K562 (cell line): ENCODE results near the gene EPB41L2. TPM values are rescaled to one million over a fixed set of nuclear protein-coding genes. Genes with fewer than 3 reads are reported as not detected.

ENCODE experiments used
- ATAC-seq: fragments of 200-7000 bp; cut with Tn5 transposase; 3 replicates; pipeline ENCODE4 v1.9.1; 2020; ENCODE audit warnings: moderate library complexity
- BruUV-seq: library from RNA; stranded (reverse); fragments of 400-500 nt; replicated peaks from 2 replicates; lab custom pipeline; 2021; lab: Mats Ljungman, UMichigan
- CTCF ChIA-PET: fragments of 300-600 bp; formaldehyde crosslinking; extraction: SDS; loops from one replicate; lab custom pipeline; 2021; ENCODE audit warnings: low intra/inter-chr PET ratio; lab: Yijun Ruan, JAX
- POLR2A ChIA-PET: fragments of 300-600, 350-650 bp; sonication (Branson Sonifier 250); formaldehyde crosslinking; extraction: SDS; loops from one replicate; lab custom pipeline; 2021; ENCODE audit warnings: antibody characterized with exemption, inconsistent platforms; lab: Yijun Ruan, JAX
- DNase-seq, 4 experiments: peaks; one replicate each; pipeline versions ENCODE4 v3.0.0 to v3.0.0-alpha.2; 2011 to 2018; ENCODE audit warnings: low spot score in 3 of 4, mixed read lengths in 3 of 4; ENCODE audit errors: extremely low read depth in 1 of 4
- FAIRE-seq: peaks from 2 replicates; lab custom pipeline; 2011; peaks lifted over from hg19 to GRCh38; lab: Jason Lieb, UNC
- H2AFZ ChIP-seq: 2 replicates; pipeline ENCODE4 v1.6.0; 2011; ENCODE audit warnings: low read depth, low read length, control low read depth, inconsistent platforms
- H3K27ac ChIP-seq: fragments of 200-600 bp; 3 replicates; pipeline ENCODE4 v1.8.0; 2011; ENCODE audit warnings: low read depth, mild to moderate bottlenecking, control low read depth, inconsistent platforms, low read length, moderate library complexity, mixed read lengths; ENCODE audit errors: extremely low read depth
- H3K27me3 ChIP-seq, 2 experiments: fragments of 300-600 bp in 1 of 2; 2 replicates in 1 of 2; 3 replicates in 1 of 2; pipeline versions ENCODE4 v1.6.0 to v1.8.0; 2011; ENCODE audit warnings: inconsistent platforms in 2 of 2, low read length in 2 of 2, mild to moderate bottlenecking in 1 of 2, mixed read lengths in 1 of 2, moderate library complexity in 1 of 2; ENCODE audit not compliant: control insufficient read depth in 2 of 2, insufficient read depth in 2 of 2
- H3K36me3 ChIP-seq: fragments of 300-600 bp; 3 replicates; pipeline ENCODE4 v1.8.0; 2011; ENCODE audit warnings: mild to moderate bottlenecking, low read length, inconsistent platforms; ENCODE audit not compliant: control insufficient read depth, insufficient read depth
- H3K4me1 ChIP-seq, 2 experiments: fragments of 200-600 bp in 1 of 2; replicated peaks in 1 of 2; 2 replicates in 1 of 2; 3 replicates in 1 of 2; pipeline versions ENCODE4 v1.5.1 to v1.8.0; 2011; ENCODE audit warnings: inconsistent platforms in 2 of 2, low read length in 2 of 2, mild to moderate bottlenecking in 1 of 2, mixed read lengths in 1 of 2, moderate library complexity in 1 of 2; ENCODE audit not compliant: control insufficient read depth in 2 of 2, insufficient read depth in 2 of 2
- H3K4me2 ChIP-seq: 2 replicates; pipeline ENCODE4 v1.6.1; 2011; ENCODE audit warnings: low read length, control low read depth, inconsistent platforms, mixed read lengths; ENCODE audit not compliant: insufficient read depth
- H3K4me3 ChIP-seq: fragments of 200-600 bp; sonication (generic), shearing (Covaris generic); 2 replicates; pipeline ENCODE4 v1.5.1; 2016; ENCODE audit warnings: control low read depth, inconsistent platforms
- H3K79me2 ChIP-seq: fragments of 200-600 bp; 3 replicates; pipeline ENCODE4 v1.8.0; 2011; ENCODE audit warnings: low read length, inconsistent platforms; ENCODE audit not compliant: control insufficient read depth, insufficient read depth
- H3K9ac ChIP-seq, 2 experiments: 2 replicates each; pipeline versions ENCODE4 v1.6.0 to v1.6.1; 2011; ENCODE audit warnings: low read depth in 2 of 2, low read length in 2 of 2, control low read depth in 1 of 2, inconsistent platforms in 1 of 2, mild to moderate bottlenecking in 1 of 2, mixed read lengths in 1 of 2; ENCODE audit not compliant: insufficient read depth in 1 of 2
- H3K9me1 ChIP-seq: one replicate; pipeline ENCODE4 v1.6.0; 2011; ENCODE audit warnings: inconsistent platforms, mild to moderate bottlenecking, low read length, moderate library complexity; ENCODE audit not compliant: control insufficient read depth, insufficient read depth
- H3K9me3 ChIP-seq: replicated peaks from 2 replicates; pipeline ENCODE4 v1.5.1; 2011; ENCODE audit warnings: low read depth, low read length, inconsistent platforms; ENCODE audit not compliant: control insufficient read depth, insufficient read depth
- H4K20me1 ChIP-seq: replicated peaks from 2 replicates; pipeline ENCODE4 v1.6.1; 2011; ENCODE audit warnings: low read length, inconsistent platforms, mixed read lengths; ENCODE audit not compliant: control insufficient read depth, insufficient read depth
- GABPB2 ChIP-seq: fragments of 250-450 bp; sonication (Bioruptor Pico); conservative IDR thresholded peaks from 2 replicates; pipeline ENCODE4 v1.5.1; 2021; ENCODE audit warnings: mild to moderate bottlenecking
- ILF3 ChIP-seq: fragments of 450-650 bp; IDR thresholded peaks from 2 replicates; pipeline ENCODE4 v1.6.1; 2018; ENCODE audit warnings: antibody characterized with exemption, mild to moderate bottlenecking, moderate library complexity, borderline replicate concordance
- POLR3G ChIP-seq: IDR thresholded peaks from 2 replicates; pipeline ENCODE4 v1.6.1; 2011; ENCODE audit not compliant: insufficient read length, insufficient replicate concordance; ENCODE audit errors: extremely low read depth
- SIN3A ChIP-seq, 2 experiments: fragments of 150-350 bp in 1 of 2; IDR thresholded peaks; 2 replicates each; pipeline ENCODE4 v1.6.1; 2011 to 2016; ENCODE audit warnings: borderline replicate concordance in 2 of 2, low read depth in 2 of 2, low read length in 2 of 2, mild to moderate bottlenecking in 2 of 2, moderate library complexity in 2 of 2; ENCODE audit not compliant: control insufficient read depth in 1 of 2
- THRA ChIP-seq: fragments of 450-650 bp; IDR thresholded peaks from 2 replicates; pipeline ENCODE4 v1.6.1; 2017; ENCODE audit warnings: mild to moderate bottlenecking, moderate library complexity
- ZBTB17 ChIP-seq: fragments of 450-650 bp; formaldehyde crosslinking; IDR thresholded peaks from 2 replicates; pipeline ENCODE4 v1.4.0; 2020; ENCODE audit warnings: mild to moderate bottlenecking
- ZNF740 ChIP-seq, 3 experiments: fragments of 200-800 bp in 1 of 3; sonication (Bioruptor generic) in 1 of 3; sonication (generic) in 1 of 3; formaldehyde crosslinking in 1 of 3; IDR thresholded peaks; 2 replicates each; pipeline versions ENCODE4 v1.6.1 to v1.8.0; 2016 to 2022; ENCODE audit warnings: mild to moderate bottlenecking in 2 of 3, missing compliant biosample characterization in 2 of 3, missing genetic modification characterization in 2 of 3, missing genetic modification reagents in 1 of 3
- WGBS: fragments of 100-300 bp; shearing (Covaris generic); methylation state at CpG from one replicate; pipeline ENCODE4 v1.1.6; 2016; ENCODE audit warnings: low coverage, mixed read lengths; ENCODE audit not compliant: insufficient coverage; ENCODE audit errors: missing lambda C conversion rate; 5-methylcytosine and 5-hydroxymethylcytosine counted together
- in situ Hi-C: fragments of 300-500 bp; cut with MboI; formaldehyde crosslinking; loops from 4 replicates; pipeline ENCODE4 v1.15.0; 2018; ENCODE audit warnings: inconsistent platforms, mixed read lengths
- intact Hi-C: fragments of 100-400 bp; cut with micrococcal nuclease; formaldehyde crosslinking; loops from 2 replicates; pipeline ENCODE4 v1.14.2; 2022
- polyA plus RNA-seq, 8 experiments: library from polyadenylated mRNA; depleted of rRNA in 4 of 8; stranded (reverse) in 5 of 8; unstranded in 3 of 8; fragments of >200 nt; fragmentation: Nextera tagmentation in 2 of 8; fragmentation: Illumina TruSeq in 1 of 8; extraction: Ambion mirVana in 2 of 8; extraction: Trizol in 1 of 8; gene quantifications; 2 replicates each; pipeline versions ENCODE4 v1.2.1 to v1.2.3, GENCODE V29; 2011 to 2014; ENCODE audit warnings: inconsistent platforms in 1 of 8, missing spikeins in 1 of 8
- total RNA-seq, 7 experiments: library from RNA; depleted of rRNA in 6 of 7; stranded (reverse); fragments of >200 nt in 6 of 7; fragmentation: Illumina TruSeq in 2 of 7; extraction: Trizol in 2 of 7; gene quantifications; 2 replicates each; pipeline versions ENCODE4 v1.2.1 to v1.2.3, GENCODE V29; 2011 to 2021; ENCODE audit warnings: low replicate concordance in 1 of 7

EPB41L2 gene
- total and polyA plus RNA-seq, 9 of the 15 experiments (the other 6 are each of a cell fraction or from before 2014, with no cell fraction given), result 5.1 to 53.6 (median 25.0) TPM

DNA sequence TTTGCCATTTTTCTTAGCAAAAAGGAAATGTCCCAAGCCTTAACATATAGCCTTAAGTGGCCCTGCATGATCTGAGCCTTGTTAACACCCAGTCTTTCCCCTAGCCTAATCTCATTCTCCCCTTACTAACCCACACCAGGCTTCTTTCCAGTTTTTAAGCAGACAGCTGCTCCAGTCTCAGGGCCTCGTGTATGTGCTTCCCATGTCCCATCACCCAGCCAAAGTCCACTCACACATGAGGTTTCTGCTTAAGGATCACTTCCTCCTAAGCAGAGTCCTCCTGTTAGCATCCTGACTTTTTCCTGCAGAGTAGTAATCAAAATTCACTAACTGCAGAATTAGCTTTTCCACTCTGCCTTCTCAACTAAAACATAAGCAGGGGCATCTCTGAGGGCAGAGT, 139.7 kb downstream of the EPB41L2 start:
- Histone ChIP-seq H3K4me1 (no peaks in the 10 kb centered on the region), H3K9ac (no peak overlapping the region), H3K9me3 (no peaks in the 10 kb centered on the region), H3K9me1 (no peaks in the 10 kb centered on the region), H2AFZ (no peak overlapping the region), H3K27ac (no peak overlapping the region), H3K4me3 (no peak overlapping the region), H3K36me3 (no peaks in the 10 kb centered on the region)
- DNase-seq (no peak), FAIRE-seq (no peak)
- CTCF ChIA-PET, result no interaction called here
- 11% methylated on average over 1 of the region's 1 CpG for WGBS
- TF ChIP-seq ILF3 (no peak), THRA (no peak), ZNF740 (CRISPR knock-in tag; IDR thresholded peaks at IDR 0.05) (no peak), ZNF740 (tag; IDR thresholded peaks at IDR 0.05) (no peak), POLR3G (no peak), ZBTB17 (CRISPR knock-in tag) (no peak), GABPB2 (CRISPR knock-in tag) (no peak), SIN3A (IDR thresholded peaks at IDR 0.05; ENCODE audit: borderline replicate concordance in 2 of 2, control insufficient read depth in 1 of 2, low read depth in 2 of 2, low read length in 2 of 2) (no peak)
- TF ChIP-seq, all 486 proteins: peak for 0
- in situ Hi-C loops, result no loop called here
- Histone ChIP-seq H3K27me3 (no peaks in the 10 kb centered on the region), H3K4me2 (no peak overlapping the region), H3K79me2 (no peaks in the 10 kb centered on the region), H4K20me1 (no peaks in the 10 kb centered on the region)
- intact Hi-C loops, result no loop called here
- POLR2A ChIA-PET, result no interaction called here
- ATAC-seq, result no peak
- no TSS peak for BruUV-seq
